ENCODE data around the gene COPA.

DNA sequence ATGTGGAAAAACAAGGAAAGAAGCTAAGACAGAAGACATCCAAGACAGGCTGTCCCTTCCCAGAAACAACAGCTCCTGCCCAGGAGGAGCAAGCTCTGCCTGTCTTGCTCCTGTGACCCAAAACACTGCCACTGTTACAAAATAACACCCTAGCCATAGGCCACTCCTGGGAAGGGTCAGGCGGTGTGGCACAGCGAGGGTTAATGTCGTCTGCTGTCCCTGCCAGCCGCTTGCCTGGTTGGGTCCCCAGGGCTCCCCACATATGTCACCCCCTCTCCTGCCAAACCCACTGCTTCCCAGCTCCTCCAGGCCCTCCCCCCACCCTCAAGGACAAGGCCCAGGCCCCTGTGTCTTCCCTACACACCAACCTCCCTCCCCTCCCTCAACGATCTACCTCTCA lies 20.0 kb upstream of the COPA start:
- no peak for TF ChIP-seq POLR2A (IDR thresholded peaks at IDR 0.05; ENCODE audit: low read depth, low read length)
- TF ChIP-seq POLR2AphosphoS5 (IDR thresholded peaks at IDR 0.05; ENCODE audit: low read depth, low read length) = no peak
- no peak for TF ChIP-seq TAF1 (IDR thresholded peaks at IDR 0.05; ENCODE audit: low read depth, low read length)
- TF ChIP-seq PAX5 (IDR thresholded peaks at IDR 0.05; ENCODE audit: insufficient read depth, low read length, severe bottlenecking) = no peak
- no peak for TF ChIP-seq SPI1 (IDR thresholded peaks at IDR 0.05; ENCODE audit: low read depth, low read length)
- TF ChIP-seq POU2F2 (IDR thresholded peaks at IDR 0.05; ENCODE audit: low read depth, low read length) = no peak
